Measurements from ENCODE around the gene CACNG4. TPM values are rescaled to one million over a fixed set of nuclear protein-coding genes. Genes with fewer than 3 reads are reported as not detected.
A peak's percentile ranks its signal among the peaks of the same experiment; 100 is the strongest.

CACNG4 gene
- polyA plus RNA-seq, 1 donor from 2014 or later = 32.9 TPM

GRCh38 chr17:66918896-66919295 is 45.6 kb upstream of the CACNG4 start:
- Histone ChIP-seq H3K79me2 (replicated peaks; ENCODE audit: insufficient read depth, low read length) (no peaks in the 10 kb centered on the region), H3K36me3 (ENCODE audit: insufficient read depth, low read length) (no peaks in the 10 kb centered on the region), H2AFZ (ENCODE audit: low read depth, low read length) (no peak overlapping the region)

GRCh38 chr17:66920435-66920834 is 44.1 kb upstream of the CACNG4 start:
- no peaks in the 10 kb centered on the region for H3K9me2 ChIP-seq (ENCODE audit: insufficient read depth, low read length)
- H3K9ac ChIP-seq (ENCODE audit: low read length) = peak overlapping the region; percentile 21
- peak overlapping the region; percentile 72 for H3K27ac ChIP-seq (ENCODE audit: low read length)
- H3K4me2 ChIP-seq (ENCODE audit: low read length) = no peak overlapping the region
- no peaks in the 10 kb centered on the region for H3F3A ChIP-seq (ENCODE audit: insufficient read depth, low read length, poor library complexity, severe bottlenecking)
- H2AFZ ChIP-seq (ENCODE audit: low read depth, low read length) = no peak overlapping the region
- no peaks in the 10 kb centered on the region for H3K79me2 ChIP-seq (replicated peaks; ENCODE audit: insufficient read depth, low read length)
- peak overlapping the region; percentile 12 for H3K4me3 ChIP-seq (ENCODE audit: low read length)
- H3K9me3 ChIP-seq (ENCODE audit: low read length) = no peaks in the 10 kb centered on the region
- TF ChIP-seq SMC3 (conservative IDR thresholded peaks at IDR 0.05; ENCODE audit: poor library complexity) (no peak), POLR2AphosphoS5 (IDR thresholded peaks at IDR 0.05) (peak; percentile 20), REST (IDR thresholded peaks at IDR 0.05; ENCODE audit: borderline replicate concordance) (no peak)
- H3K27me3 ChIP-seq (ENCODE audit: insufficient read depth, low read depth, low read length) = no peaks in the 10 kb centered on the region
- no peaks in the 10 kb centered on the region for H4K20me1 ChIP-seq (ENCODE audit: insufficient read depth)
- H3K36me3 ChIP-seq (ENCODE audit: insufficient read depth, low read length) = no peaks in the 10 kb centered on the region

More at GRCh38 chr17:66918896-66919295, 45.6 kb upstream of the CACNG4 start:
- no peak overlapping the region for H3K4me3 ChIP-seq (ENCODE audit: low read length)
- no peak overlapping the region for H3K27ac ChIP-seq (ENCODE audit: low read length)
- no peaks in the 10 kb centered on the region for H3K27me3 ChIP-seq (ENCODE audit: insufficient read depth, low read depth, low read length)
- TF ChIP-seq CTCF (IDR thresholded peaks at IDR 0.05; ENCODE audit: poor library complexity, severe bottlenecking) (no peak), RAD21 (conservative IDR thresholded peaks at IDR 0.05) (no peak), REST (IDR thresholded peaks at IDR 0.05; ENCODE audit: borderline replicate concordance) (no peak), SMC3 (conservative IDR thresholded peaks at IDR 0.05; ENCODE audit: poor library complexity) (no peak), EP300 (conservative IDR thresholded peaks at IDR 0.05; ENCODE audit: poor library complexity, severe bottlenecking) (no peak), MXI1 (conservative IDR thresholded peaks at IDR 0.05; ENCODE audit: poor library complexity, severe bottlenecking) (no peak), EZH2 (IDR thresholded peaks at IDR 0.05; ENCODE audit: borderline replicate concordance, insufficient read depth, low read length, poor library complexity, severe bottlenecking) (no peak), TAF1 (IDR thresholded peaks at IDR 0.05; ENCODE audit: low read depth) (no peak), POLR2AphosphoS5 (IDR thresholded peaks at IDR 0.05) (no peak)
- H3K9ac ChIP-seq (ENCODE audit: low read length) = no peak overlapping the region
- no peaks in the 10 kb centered on the region for H3F3A ChIP-seq (ENCODE audit: insufficient read depth, low read length, poor library complexity, severe bottlenecking)
- no peaks in the 10 kb centered on the region for H4K20me1 ChIP-seq (ENCODE audit: insufficient read depth)
- H3K9me2 ChIP-seq (ENCODE audit: insufficient read depth, low read length) = no peaks in the 10 kb centered on the region
- no peak overlapping the region for H3K4me2 ChIP-seq (ENCODE audit: low read length)
- no peaks in the 10 kb centered on the region for H3K9me3 ChIP-seq (ENCODE audit: low read length)

Data from neural cell (in vitro differentiated cells).